ENCODE results near the gene CORO7. TPM values are rescaled to one million over a fixed set of nuclear protein-coding genes. Genes with fewer than 3 reads are reported as not detected.

Gene CORO7
- total RNA-seq, 1 experiment from 2014 or later: 14.3 TPM

DNA sequence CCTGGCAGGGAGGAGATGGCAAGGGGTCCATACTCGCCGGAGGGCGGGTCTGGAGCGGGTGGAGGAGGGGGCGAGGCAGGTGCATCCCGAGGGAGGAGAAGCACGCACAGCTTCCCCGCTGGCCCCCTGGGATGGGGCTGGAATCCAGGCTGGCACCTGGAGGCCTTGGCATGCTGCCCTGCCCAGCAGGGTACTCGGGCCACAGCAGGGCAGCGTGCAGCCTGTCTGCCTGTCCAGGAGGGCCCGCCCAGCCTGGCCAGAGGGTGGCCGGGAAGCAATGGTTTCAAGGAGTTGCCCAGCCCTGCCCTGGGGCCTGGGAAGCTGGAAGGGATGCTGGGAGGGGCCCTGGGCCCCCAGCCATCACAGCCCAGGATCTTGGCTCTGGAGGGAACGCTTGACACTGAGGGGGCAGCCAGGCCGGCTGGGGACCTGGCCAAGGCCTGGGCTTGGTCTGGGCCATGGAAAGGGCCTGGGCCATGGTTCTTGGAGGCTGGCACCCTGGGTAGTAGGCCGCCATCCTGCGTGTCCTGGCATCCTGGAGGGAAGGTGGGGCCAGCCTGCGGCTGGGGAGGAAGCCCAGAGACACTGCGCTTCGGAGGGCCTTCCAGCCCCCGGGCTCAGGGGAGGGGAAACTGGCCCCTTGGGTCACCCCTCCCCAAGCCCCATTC is 99.4 kb downstream of the CORO7 start:
- H3K4me1 ChIP-seq (ENCODE audit: insufficient read depth, low read length): peaks cover 10% of the 10 kb centered on the region
- H3K9ac ChIP-seq (ENCODE audit: low read length): peak overlapping the region; percentile 41; the same call in 1 of the 2 replicates
- no peaks in the 10 kb centered on the region for H3K9me3 ChIP-seq (ENCODE audit: low read length)
- no peaks in the 10 kb centered on the region for H3K9me2 ChIP-seq (replicated peaks; ENCODE audit: low read length)
- H3K4me2 ChIP-seq (ENCODE audit: low read length): peak overlapping the region; percentile 89
- peak overlapping the region; percentile 43 for H2AFZ ChIP-seq (ENCODE audit: low read length)
- ChIA-PET POLR2A (ENCODE audit: unreplicated experiment) (no interaction called here), CTCF (interaction anchor here (0.6 to 1.0 kb wide), 2 partner anchors 63 to 158 kb away, joined by 3 read pairs; no protein-coding TSS in a partner anchor)
- peak overlapping the region; percentile 75 for H3K4me3 ChIP-seq (ENCODE audit: low read length)
- no peaks in the 10 kb centered on the region for H3K36me3 ChIP-seq (ENCODE audit: low read depth, low read length)
- H3F3A ChIP-seq (ENCODE audit: low read length, unreplicated experiment): no peaks in the 10 kb centered on the region
- H4K20me1 ChIP-seq (ENCODE audit: low read length): no peaks in the 10 kb centered on the region
- ATAC-seq (peak; percentile 70), DNase-seq (peak; percentile 57)
- TF ChIP-seq EZH2 (IDR thresholded peaks at IDR 0.05; ENCODE audit: low read length, unreplicated experiment) (no peak), EZH2phosphoT487 (IDR thresholded peaks at IDR 0.05; ENCODE audit: borderline replicate concordance, low read length) (no peak), CTCF (conservative IDR thresholded peaks at IDR 0.05; ENCODE audit: low read depth, low read length) (no peak)
- no peaks in the 10 kb centered on the region for H3K27me3 ChIP-seq (ENCODE audit: low read length)
- intact Hi-C loops (cut with micrococcal nuclease): loop anchor here (5.0 kb wide), 1 partner anchor 45 kb away; the partner anchor contains the start of gene TFAP4
- BruUV-seq (replicated peaks): TSS peak; percentile 38
- peaks cover 57% of the 10 kb centered on the region for H3K79me2 ChIP-seq (ENCODE audit: low read length)
- peak overlapping the region; percentile 19; the same call in 1 of the 2 replicates for H3K27ac ChIP-seq (ENCODE audit: low read length)

GRCh38 chr16:4316108-4316863 is 100.1 kb downstream of the CORO7 start:
- no peaks in the 10 kb centered on the region for H3K27me3 ChIP-seq (ENCODE audit: low read length)
- peak overlapping the region; percentile 75 for H3K4me3 ChIP-seq (ENCODE audit: low read length)
- peak overlapping the region; percentile 43; the same call in 1 of the 2 replicates for H2AFZ ChIP-seq (ENCODE audit: low read length)
- TF ChIP-seq EZH2 (IDR thresholded peaks at IDR 0.05; ENCODE audit: low read length, unreplicated experiment) (no peak), CTCF (conservative IDR thresholded peaks at IDR 0.05; ENCODE audit: low read depth, low read length) (no peak), EZH2phosphoT487 (IDR thresholded peaks at IDR 0.05; ENCODE audit: borderline replicate concordance, low read length) (no peak)
- peaks cover 50% of the 10 kb centered on the region for H3K79me2 ChIP-seq (ENCODE audit: low read length)
- H4K20me1 ChIP-seq (ENCODE audit: low read length): no peaks in the 10 kb centered on the region
- BruUV-seq (replicated peaks): no TSS peak
- intact Hi-C loops (cut with micrococcal nuclease): loop anchor here (5.0 kb wide), 1 partner anchor 44 kb away; the partner anchor contains the start of gene TFAP4
- H3K4me1 ChIP-seq (ENCODE audit: insufficient read depth, low read length): peaks cover 10% of the 10 kb centered on the region
- H3F3A ChIP-seq (ENCODE audit: low read length, unreplicated experiment): no peaks in the 10 kb centered on the region
- CTCF ChIA-PET: interaction anchor here (0.6 to 1.7 kb wide), 2 partner anchors 26 to 400 kb away, joined by 6 to 8 read pairs; no protein-coding TSS in a partner anchor
- H3K36me3 ChIP-seq (ENCODE audit: low read depth, low read length): no peaks in the 10 kb centered on the region
- DNase-seq: peak; percentile 16
- H3K9ac ChIP-seq (ENCODE audit: low read length): peak overlapping the region; percentile 41; the same call in 1 of the 2 replicates
- H3K9me3 ChIP-seq (ENCODE audit: low read length): no peaks in the 10 kb centered on the region
- peak overlapping the region; percentile 89 for H3K4me2 ChIP-seq (ENCODE audit: low read length)
- POLR2A ChIA-PET (ENCODE audit: unreplicated experiment): interaction anchor here (0.7 kb wide), 1 partner anchor 133 kb away, joined by 4 read pairs; no protein-coding TSS in a partner anchor
- no peaks in the 10 kb centered on the region for H3K9me2 ChIP-seq (replicated peaks; ENCODE audit: low read length)
- no peak overlapping the region for H3K27ac ChIP-seq (ENCODE audit: low read length)
- ATAC-seq: peak; percentile 23
